OCI-LY1 (cell line): ENCODE results near the gene RNF167.
"Not testable (repeated sequence)": the region's sequence is repeated elsewhere in the genome, so short reads cannot be mapped to it uniquely, and the experiment has no call there.

Experiments
- H2AFZ ChIP-seq: fragments of 200-600 bp; sonication (generic), shearing (Covaris generic); 2 replicates; pipeline ENCODE4 v1.6.0; 2014; ENCODE audit warnings: antibody characterized with exemption, mild to moderate bottlenecking, low read length
- H3F3A ChIP-seq: fragments of 200-600 bp; sonication (generic), shearing (Covaris generic); 2 replicates; pipeline ENCODE4 v1.6.0; 2014; ENCODE audit warnings: mild to moderate bottlenecking, antibody characterized with exemption, low read length, moderate library complexity; ENCODE audit not compliant: insufficient read depth
- H3K27ac ChIP-seq: fragments of 200-600 bp; sonication (generic); 2 replicates; pipeline ENCODE4 v1.5.1; 2014; ENCODE audit warnings: low read length, mixed run types, mild to moderate bottlenecking, low read depth; ENCODE audit not compliant: poor library complexity, severe bottlenecking
- H3K27me3 ChIP-seq: fragments of 200-600 bp; sonication (generic); 2 replicates; pipeline ENCODE4 v1.6.0; 2014; ENCODE audit warnings: antibody characterized with exemption, mild to moderate bottlenecking, low read length, moderate library complexity; ENCODE audit not compliant: insufficient read depth
- H3K36me3 ChIP-seq: fragments of 200-600 bp; sonication (generic); 2 replicates; pipeline ENCODE4 v1.6.1; 2014; ENCODE audit warnings: mild to moderate bottlenecking, antibody characterized with exemption, low read length, moderate library complexity, mixed read lengths; ENCODE audit not compliant: insufficient read depth
- H3K4me1 ChIP-seq: fragments of 200-600 bp; sonication (generic); 2 replicates; pipeline ENCODE4 v1.5.1; 2014; ENCODE audit warnings: mild to moderate bottlenecking, low read length, moderate library complexity; ENCODE audit not compliant: insufficient read depth, severe bottlenecking
- H3K4me2 ChIP-seq: fragments of 200-600 bp; sonication (generic), shearing (Covaris generic); 2 replicates; pipeline ENCODE4 v1.6.1; 2014; ENCODE audit warnings: low read length
- H3K4me3 ChIP-seq: fragments of 200-600 bp; sonication (generic); 2 replicates; pipeline ENCODE4 v1.5.1; 2014; ENCODE audit warnings: low read length, low read depth, mild to moderate bottlenecking, mixed read lengths; ENCODE audit not compliant: poor library complexity, severe bottlenecking
- H3K79me2 ChIP-seq: fragments of 200-600 bp; shearing (Covaris generic); 2 replicates; pipeline ENCODE4 v1.6.1; 2016; ENCODE audit warnings: mixed run types, low read length, mixed read lengths; ENCODE audit not compliant: insufficient read depth
- H3K9ac ChIP-seq: fragments of 200-600 bp; sonication (generic), shearing (Covaris generic); 2 replicates; pipeline ENCODE4 v1.6.1; 2014; ENCODE audit warnings: mild to moderate bottlenecking, low read length, mixed read lengths
- H3K9me2 ChIP-seq: fragments of 200-600 bp; sonication (generic), shearing (Covaris generic); 2 replicates; pipeline ENCODE4 v1.6.1; 2014; ENCODE audit warnings: low read depth, mild to moderate bottlenecking, low read length, mixed read lengths
- H3K9me3 ChIP-seq: fragments of 200-600 bp; shearing (Covaris generic); 2 replicates; pipeline ENCODE4 v1.6.1; 2014; ENCODE audit warnings: low read length, mixed read lengths
- H4K20me1 ChIP-seq: fragments of 200-600 bp; sonication (generic), shearing (Covaris generic); 2 replicates; pipeline ENCODE4 v1.6.0; 2016; ENCODE audit warnings: mild to moderate bottlenecking, low read length; ENCODE audit not compliant: insufficient read depth
- EZH2 ChIP-seq: fragments of 200-600 bp; sonication (generic), shearing (Covaris generic); IDR thresholded peaks from 2 replicates; pipeline ENCODE4 v1.8.0; 2017; ENCODE audit warnings: borderline replicate concordance, mixed run types, mild to moderate bottlenecking, antibody characterized with exemption, low read length, moderate library complexity, mixed read lengths
- TF ChIP-seq, protein P1 (sequence below): fragments of 200-600 bp; sonication (generic), shearing (Covaris generic); IDR thresholded peaks from 2 replicates; pipeline ENCODE4 v1.5.1; 2017; ENCODE audit warnings: mild to moderate bottlenecking, antibody characterized with exemption, low read length, moderate library complexity, mixed read lengths

RNF167 gene

DNA sequence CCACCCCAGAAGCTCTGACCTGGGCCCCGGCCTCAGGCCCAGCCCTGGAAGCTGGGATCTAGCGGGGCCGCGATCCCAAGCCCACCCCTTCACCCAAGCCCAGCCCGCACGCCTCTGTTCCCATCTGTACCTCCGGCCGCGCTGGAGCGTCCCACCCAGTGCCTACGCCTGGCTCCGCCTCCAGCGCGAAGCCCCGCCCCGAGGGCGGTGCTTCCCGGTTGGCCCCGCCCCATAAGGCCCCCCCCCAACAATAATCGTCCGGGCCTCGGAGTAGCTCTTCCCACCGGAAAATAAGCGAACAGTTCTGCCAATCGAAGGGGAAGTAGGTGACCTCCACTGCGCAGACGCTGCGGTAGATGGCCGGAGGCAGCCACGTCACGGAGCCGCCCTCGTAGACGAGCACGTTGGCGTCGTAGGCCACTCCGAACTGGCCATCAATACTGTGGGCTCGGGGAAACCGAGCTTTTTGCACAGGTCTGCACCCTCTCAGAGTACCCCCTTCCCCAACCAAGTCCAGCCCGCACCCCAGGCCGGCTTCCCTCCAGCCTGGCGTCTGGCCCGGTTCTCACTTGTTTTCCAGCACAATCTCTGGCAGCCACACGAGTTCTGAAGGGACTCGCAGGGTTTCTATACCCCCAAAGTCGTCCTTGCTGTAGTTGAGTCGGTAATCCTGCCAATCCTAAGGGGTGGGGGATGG lies 38.3 kb upstream of the RNF167 start:
- Histone ChIP-seq H3K27me3 (no peaks in the 10 kb centered on the region), H3K27ac (no peak overlapping the region)

DNA sequence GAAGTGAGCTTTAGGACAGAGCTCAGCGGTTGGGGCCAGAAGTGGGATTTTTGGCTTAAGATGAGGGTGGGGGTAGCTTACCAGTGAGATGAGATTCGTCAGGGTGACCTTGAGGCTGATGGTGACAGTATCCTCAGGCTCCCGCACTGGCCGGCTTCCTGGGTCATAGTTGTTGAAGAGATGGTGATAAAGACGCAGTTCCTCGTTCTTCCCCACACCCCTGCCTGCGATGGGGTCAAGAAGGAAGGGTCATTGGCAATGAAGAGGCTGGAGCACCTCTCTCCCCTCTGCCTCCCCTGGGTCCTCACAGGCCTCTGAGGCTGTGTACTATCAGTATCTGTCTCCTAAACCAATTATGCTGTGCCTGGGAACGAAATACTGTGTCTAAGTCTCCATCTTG lies 37.5 kb upstream of the RNF167 start:
- Histone ChIP-seq H3K27ac (peak overlapping the region; percentile 20), H2AFZ (no peak overlapping the region), H3K4me3 (no peak overlapping the region), H3K79me2 (no peaks in the 10 kb centered on the region), H3K4me1 (peaks cover 35% of the 10 kb centered on the region), H4K20me1 (no peaks in the 10 kb centered on the region), H3F3A (no peaks in the 10 kb centered on the region), H3K36me3 (no peaks in the 10 kb centered on the region), H3K27me3 (no peaks in the 10 kb centered on the region), H3K9me3 (no peaks in the 10 kb centered on the region), H3K9me2 (no peaks in the 10 kb centered on the region), H3K4me2 (peak overlapping the region; percentile 19; the same call in 1 of the 2 replicates), H3K9ac (no peak overlapping the region; the same call in 1 of the 2 replicates)
- TF ChIP-seq, protein P1, sequence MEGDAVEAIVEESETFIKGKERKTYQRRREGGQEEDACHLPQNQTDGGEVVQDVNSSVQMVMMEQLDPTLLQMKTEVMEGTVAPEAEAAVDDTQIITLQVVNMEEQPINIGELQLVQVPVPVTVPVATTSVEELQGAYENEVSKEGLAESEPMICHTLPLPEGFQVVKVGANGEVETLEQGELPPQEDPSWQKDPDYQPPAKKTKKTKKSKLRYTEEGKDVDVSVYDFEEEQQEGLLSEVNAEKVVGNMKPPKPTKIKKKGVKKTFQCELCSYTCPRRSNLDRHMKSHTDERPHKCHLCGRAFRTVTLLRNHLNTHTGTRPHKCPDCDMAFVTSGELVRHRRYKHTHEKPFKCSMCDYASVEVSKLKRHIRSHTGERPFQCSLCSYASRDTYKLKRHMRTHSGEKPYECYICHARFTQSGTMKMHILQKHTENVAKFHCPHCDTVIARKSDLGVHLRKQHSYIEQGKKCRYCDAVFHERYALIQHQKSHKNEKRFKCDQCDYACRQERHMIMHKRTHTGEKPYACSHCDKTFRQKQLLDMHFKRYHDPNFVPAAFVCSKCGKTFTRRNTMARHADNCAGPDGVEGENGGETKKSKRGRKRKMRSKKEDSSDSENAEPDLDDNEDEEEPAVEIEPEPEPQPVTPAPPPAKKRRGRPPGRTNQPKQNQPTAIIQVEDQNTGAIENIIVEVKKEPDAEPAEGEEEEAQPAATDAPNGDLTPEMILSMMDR: no peak
- TF ChIP-seq EZH2: no peak

More for the DNA sequence above, 38.3 kb upstream of the RNF167 start:
- H3K9me2 ChIP-seq: no peaks in the 10 kb centered on the region
- peak overlapping the region; percentile 76; the same call in 1 of the 2 replicates for H3K4me2 ChIP-seq
- TF ChIP-seq EZH2: no peak
- TF ChIP-seq, protein P1: no peak
- H2AFZ ChIP-seq: no peak overlapping the region
- H3K4me3 ChIP-seq: no peak overlapping the region
- no peaks in the 10 kb centered on the region for H4K20me1 ChIP-seq
- no peaks in the 10 kb centered on the region for H3K79me2 ChIP-seq
- no peaks in the 10 kb centered on the region for H3K9me3 ChIP-seq
- H3K4me1 ChIP-seq: peaks cover 35% of the 10 kb centered on the region
- peaks cover 3% of the 10 kb centered on the region; the same call in 1 of the 2 replicates for H3K36me3 ChIP-seq
- H3F3A ChIP-seq: no peaks in the 10 kb centered on the region
- H3K9ac ChIP-seq: no peak overlapping the region

DNA sequence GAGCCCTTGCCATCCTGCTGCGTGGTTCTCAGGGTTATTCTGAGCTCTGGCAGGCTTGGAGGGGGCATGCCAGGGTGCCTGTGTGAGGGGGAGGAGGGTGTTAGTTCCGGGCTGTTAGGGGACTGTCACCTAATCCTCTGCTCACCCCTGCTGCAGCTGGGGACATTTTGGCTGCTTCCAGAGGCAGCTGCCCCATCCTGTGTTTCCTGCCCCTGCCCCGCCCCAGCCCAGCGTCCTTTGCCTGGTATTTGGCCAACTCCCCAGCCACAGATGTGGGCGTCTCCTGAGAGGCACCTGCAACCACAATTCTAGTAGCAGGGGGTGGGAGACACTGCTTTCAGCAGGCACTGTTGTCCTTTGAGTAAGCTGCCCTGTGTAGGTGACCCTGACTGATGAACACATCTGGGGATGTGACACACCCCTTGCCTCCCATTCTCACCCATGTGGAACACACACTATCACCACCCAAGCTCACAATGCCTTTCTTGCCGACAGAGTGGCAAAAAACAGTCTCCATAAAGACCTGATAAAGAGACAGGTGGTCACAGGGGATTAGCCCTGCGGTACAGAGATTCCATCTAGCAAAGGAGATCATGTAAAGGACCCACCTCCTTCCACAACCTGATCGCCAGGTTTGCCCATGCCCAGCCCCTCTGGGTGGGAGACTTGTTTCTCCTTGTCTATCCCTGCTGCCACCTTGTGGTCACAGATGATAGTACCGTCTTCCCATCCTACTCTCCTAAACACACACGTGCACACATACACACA lies 36.8 kb upstream of the RNF167 start, which contains the start of gene CHRNE:
TSS of gene CHRNE (minus strand) at position 48 of the 768 bp plus-strand sequence. CDS start at position 13, 35 bp downstream.
- no peaks in the 10 kb centered on the region for H3F3A ChIP-seq

DNA sequence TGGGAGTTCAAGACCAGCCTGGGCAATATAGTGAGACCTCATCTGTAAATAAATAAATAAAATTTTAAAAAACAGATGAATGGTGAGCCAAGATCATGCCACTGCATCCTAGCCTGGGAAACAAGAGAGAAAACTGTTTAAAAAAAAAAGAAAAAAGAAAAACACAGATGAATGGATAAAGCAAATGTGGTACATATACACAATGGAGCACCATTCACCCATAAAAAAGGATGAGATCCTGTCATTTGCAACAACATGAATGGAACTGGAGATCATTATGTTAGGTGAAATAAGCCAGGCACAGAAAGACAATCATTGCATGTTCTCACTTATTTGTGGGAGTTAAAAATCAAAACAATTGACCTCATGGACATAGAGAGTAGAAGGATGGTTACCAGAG lies 33.4 kb upstream of the RNF167 start:
- H3K9me3 ChIP-seq, H3F3A ChIP-seq, H3K4me3 ChIP-seq, H3K27me3 ChIP-seq, H3K79me2 ChIP-seq, H3K9me2 ChIP-seq, H3K27ac ChIP-seq, H3K36me3 ChIP-seq, H4K20me1 ChIP-seq, H2AFZ ChIP-seq, H3K9ac ChIP-seq, H3K4me2 ChIP-seq: not testable (repeated sequence)
- H3K4me1 ChIP-seq: peaks cover 12% of the 10 kb centered on the region

More for the DNA sequence above, 36.8 kb upstream of the RNF167 start, which contains the start of gene CHRNE:
- Histone ChIP-seq H3K9ac (no peak within 1 kb of the TSS; the same call in 1 of the 2 replicates), H3K4me1 (peaks cover 35% of the 10 kb centered on the region), H2AFZ (no peak within 1 kb of the TSS), H3K79me2 (no peaks in the 10 kb centered on the region), H3K36me3 (no peaks in the 10 kb centered on the region), H3K9me3 (no peaks in the 10 kb centered on the region), H3K27ac (peak within 1 kb of the TSS; percentile 20), H3K4me3 (peak within 1 kb of the TSS; percentile 4), H3K9me2 (no peaks in the 10 kb centered on the region), H3K4me2 (peak within 1 kb of the TSS; percentile 19; the same call in 1 of the 2 replicates), H4K20me1 (no peaks in the 10 kb centered on the region), H3K27me3 (no peaks in the 10 kb centered on the region)
- TF ChIP-seq, protein P1: peak; percentile 77
- TF ChIP-seq EZH2: no peak
